Bronchial epithelial cell (primary cell): Measurements from ENCODE around the gene DHRS12. TPM values are rescaled to one million over a fixed set of nuclear protein-coding genes. Genes with fewer than 3 reads are reported as not detected.

Source experiments
- DNase-seq: peaks from one replicate; pipeline ENCODE4 v3.0.0-alpha.2; 2010; ENCODE audit warnings: low read depth
- FAIRE-seq: peaks from 2 replicates; lab custom pipeline; 2011; peaks lifted over from hg19 to GRCh38; lab: Jason Lieb, UNC
- H3K27me3 ChIP-seq: 2 replicates; pipeline ENCODE4 v1.5.1; 2011; ENCODE audit warnings: low read length; ENCODE audit not compliant: control insufficient read depth, insufficient read depth
- H3K36me3 ChIP-seq: 2 replicates; pipeline ENCODE4 v1.5.1; 2011; ENCODE audit warnings: low read length; ENCODE audit not compliant: control insufficient read depth, insufficient read depth
- H3K4me3 ChIP-seq: 2 replicates; pipeline ENCODE4 v1.5.1; 2011; ENCODE audit warnings: mild to moderate bottlenecking, low read depth, low read length, control low read depth
- CTCF ChIP-seq: IDR thresholded peaks from 2 replicates; pipeline ENCODE4 v1.5.1; 2011; ENCODE audit warnings: mild to moderate bottlenecking, moderate library complexity, low read length, control low read depth, inconsistent platforms; ENCODE audit not compliant: insufficient read depth, severe bottlenecking
- total RNA-seq: library from RNA; depleted of rRNA; stranded (reverse); fragments of >200 nt; gene quantifications from 2 replicates; pipeline ENCODE4 v1.2.1, GENCODE V29; 2014

DHRS12 gene
- total RNA-seq, 1 donor from 2014 or later: 2.4 TPM

GRCh38 chr13:51770681-51771417 lies 33.1 kb downstream of the DHRS12 start:
- DNase-seq: no peak
- H3K27me3 ChIP-seq: no peaks in the 10 kb centered on the region
- H3K36me3 ChIP-seq: peaks cover 1% of the 10 kb centered on the region
- FAIRE-seq: no peak
- TF ChIP-seq CTCF: no peak
- no peak overlapping the region for H3K4me3 ChIP-seq

GRCh38 chr13:51770160-51770559 lies 33.8 kb downstream of the DHRS12 start:
- Histone ChIP-seq H3K36me3 (peaks cover 1% of the 10 kb centered on the region), H3K27me3 (no peaks in the 10 kb centered on the region), H3K4me3 (no peak overlapping the region)
- TF ChIP-seq CTCF: no peak
- FAIRE-seq: no peak
- no peak for DNase-seq

GRCh38 chr13:51769455-51770127 lies 34.4 kb downstream of the DHRS12 start:
- no peak for TF ChIP-seq CTCF
- Histone ChIP-seq H3K36me3 (peaks cover 3% of the 10 kb centered on the region), H3K4me3 (no peak overlapping the region), H3K27me3 (no peaks in the 10 kb centered on the region)
- DNase-seq (no peak), FAIRE-seq (no peak)

- no peaks in the 10 kb centered on the region for H3K27me3 ChIP-seq
- no peak overlapping the region for H3K4me3 ChIP-seq
- FAIRE-seq (no peak), DNase-seq (no peak)
- H3K36me3 ChIP-seq: peaks cover 3% of the 10 kb centered on the region
- TF ChIP-seq CTCF: no peak
Observed at GRCh38 chr13:51768976-51769375, 35.0 kb downstream of the DHRS12 start.

GRCh38 chr13:51768378-51768921 lies 35.5 kb downstream of the DHRS12 start:
- peak; percentile 70 for FAIRE-seq
- no peak for DNase-seq
- H3K27me3 ChIP-seq: no peaks in the 10 kb centered on the region
- peak; percentile 14 for TF ChIP-seq CTCF
- H3K4me3 ChIP-seq: no peak overlapping the region
- peaks cover 3% of the 10 kb centered on the region for H3K36me3 ChIP-seq
